Mesenchymal stem cell (in vitro differentiated cells and primary cell): ENCODE results near the gene SULT1E1.
"Not testable (repeated sequence)": the region's sequence is repeated elsewhere in the genome, so short reads cannot be mapped to it uniquely, and the experiment has no call there.

Experiments used
- DNase-seq: peaks from one replicate; pipeline ENCODE4 v3.0.0-alpha.2; 2013
- H2AFZ ChIP-seq: one replicate; pipeline ENCODE4 v1.6.1; 2013; ENCODE audit warnings: low read depth, mild to moderate bottlenecking, control low read depth, inconsistent platforms, low read length, moderate library complexity
- H2AK5ac ChIP-seq: 2 replicates; pipeline ENCODE4 v1.6.1; 2013; ENCODE audit warnings: low read length, moderate library complexity, mild to moderate bottlenecking, inconsistent platforms; ENCODE audit not compliant: severe bottlenecking
- H2BK120ac ChIP-seq: one replicate; pipeline ENCODE4 v1.6.1; 2013; ENCODE audit warnings: low read depth, mild to moderate bottlenecking, inconsistent platforms, low read length, moderate library complexity
- H2BK12ac ChIP-seq, 2 experiments: one replicate each; pipeline ENCODE4 v1.6.1; 2013; ENCODE audit warnings: inconsistent platforms in 2 of 2, low read length in 2 of 2, mild to moderate bottlenecking in 2 of 2, moderate library complexity in 2 of 2, control low read depth in 1 of 2
- H2BK15ac ChIP-seq: one replicate; pipeline ENCODE4 v1.6.1; 2013; ENCODE audit warnings: mild to moderate bottlenecking, low read depth, inconsistent platforms; ENCODE audit not compliant: poor library complexity, severe bottlenecking
- H2BK5ac ChIP-seq: 2 replicates; pipeline ENCODE4 v1.6.1; 2013; ENCODE audit warnings: low read depth, mild to moderate bottlenecking, low read length, control low read depth, inconsistent platforms; ENCODE audit not compliant: poor library complexity, severe bottlenecking
- H3K14ac ChIP-seq, 2 experiments: one replicate each; pipeline ENCODE4 v1.6.1; 2013; ENCODE audit warnings: inconsistent platforms in 2 of 2, low read length in 2 of 2, control low read depth in 1 of 2, mild to moderate bottlenecking in 1 of 2, moderate library complexity in 1 of 2
- H3K18ac ChIP-seq, 2 experiments: one replicate each; pipeline ENCODE4 v1.6.1; 2013; ENCODE audit warnings: inconsistent platforms in 2 of 2, low read length in 2 of 2, control low read depth in 1 of 2, low read depth in 1 of 2, mild to moderate bottlenecking in 1 of 2
- H3K23ac ChIP-seq, 2 experiments: one replicate each; pipeline ENCODE4 v1.6.1; 2013; ENCODE audit warnings: inconsistent platforms in 2 of 2, low read length in 2 of 2, mild to moderate bottlenecking in 2 of 2, moderate library complexity in 2 of 2, control low read depth in 1 of 2
- H3K27ac ChIP-seq: 2 replicates; pipeline ENCODE4 v1.5.1; 2013; ENCODE audit warnings: mild to moderate bottlenecking, moderate library complexity, low read length, control low read depth, inconsistent platforms; ENCODE audit not compliant: poor library complexity, severe bottlenecking
- H3K27me3 ChIP-seq, 2 experiments: 2 replicates each; pipeline versions ENCODE4 v1.6.1 to v1.7.0; 2013; ENCODE audit warnings: low read length in 2 of 2, mild to moderate bottlenecking in 2 of 2, moderate library complexity in 2 of 2, control low read depth in 1 of 2, inconsistent platforms in 1 of 2; ENCODE audit not compliant: control insufficient read depth in 1 of 2, insufficient read depth in 1 of 2
- H3K36me3 ChIP-seq, 2 experiments: 2 replicates each; pipeline versions ENCODE4 v1.6.1 to v1.7.0; 2013; ENCODE audit warnings: low read length in 2 of 2, control low read depth in 1 of 2, inconsistent platforms in 1 of 2, low read depth in 1 of 2, mild to moderate bottlenecking in 1 of 2; ENCODE audit not compliant: insufficient read depth in 2 of 2, control insufficient read depth in 1 of 2
- H3K4ac ChIP-seq, 2 experiments: one replicate each; pipeline ENCODE4 v1.6.1; 2013; ENCODE audit warnings: inconsistent platforms in 2 of 2, low read length in 2 of 2, mild to moderate bottlenecking in 2 of 2, moderate library complexity in 2 of 2, control low read depth in 1 of 2, low read depth in 1 of 2
- H3K4me1 ChIP-seq: 2 replicates; pipeline ENCODE4 v1.6.1; 2013; ENCODE audit warnings: low read depth, low read length, control low read depth; ENCODE audit not compliant: control insufficient read depth, insufficient read depth
- H3K4me2 ChIP-seq: 2 replicates; pipeline ENCODE4 v1.6.1; 2013; ENCODE audit warnings: low read length, mild to moderate bottlenecking, inconsistent platforms; ENCODE audit not compliant: poor library complexity, severe bottlenecking
- H3K4me3 ChIP-seq, 2 experiments: 2 replicates each; pipeline versions ENCODE4 v1.5.1 to v1.7.0; 2013; ENCODE audit warnings: low read length in 2 of 2, mild to moderate bottlenecking in 2 of 2, control low read depth in 1 of 2, low read depth in 1 of 2; ENCODE audit not compliant: insufficient read depth in 1 of 2
- H3K79me1 ChIP-seq: replicated peaks from 2 replicates; pipeline ENCODE4 v1.6.1; 2013; ENCODE audit warnings: mild to moderate bottlenecking, control low read depth, low read length, inconsistent platforms; ENCODE audit not compliant: poor library complexity, severe bottlenecking
- H3K9ac ChIP-seq: 2 replicates; pipeline ENCODE4 v1.7.0; 2013; ENCODE audit warnings: mild to moderate bottlenecking, low read length, moderate library complexity
- H3K9me3 ChIP-seq: 2 replicates; pipeline ENCODE4 v1.7.0; 2013; ENCODE audit warnings: mild to moderate bottlenecking, low read length; ENCODE audit not compliant: control insufficient read depth
- H4K8ac ChIP-seq: one replicate; pipeline ENCODE4 v1.6.1; 2013; ENCODE audit warnings: inconsistent platforms, mild to moderate bottlenecking, low read length, moderate library complexity
- H4K91ac ChIP-seq: one replicate; pipeline ENCODE4 v1.6.1; 2013; ENCODE audit warnings: mild to moderate bottlenecking, low read length, inconsistent platforms
- WGBS: methylation state at CpG from one replicate; pipeline ENCODE4 v1.1.7; 2013; ENCODE audit warnings: mixed read lengths; 5-methylcytosine and 5-hydroxymethylcytosine counted together

SULT1E1 gene

DNA sequence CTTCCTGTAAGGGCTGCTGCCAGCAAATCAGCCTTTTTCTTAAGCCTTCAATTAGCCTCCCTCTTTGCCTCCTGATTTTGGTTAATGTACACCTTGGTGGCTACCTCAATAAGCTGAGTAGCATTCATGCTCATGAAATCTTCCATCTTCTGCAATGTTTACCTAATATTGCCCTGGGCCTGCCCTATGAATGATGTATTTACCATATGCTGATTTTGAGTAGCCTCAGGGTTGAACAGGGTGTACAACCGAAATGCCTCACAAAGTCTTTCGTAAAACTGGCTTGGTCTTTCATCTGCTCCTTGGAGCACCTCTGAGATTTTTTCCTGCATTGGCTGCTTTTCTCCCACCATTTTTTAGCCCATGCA lies 29.8 kb downstream of the SULT1E1 start:
- no peak overlapping the region for H3K18ac ChIP-seq
- H3K36me3 ChIP-seq: no peaks in the 10 kb centered on the region
- no peak overlapping the region for H4K8ac ChIP-seq
- no peak overlapping the region for H3K4me2 ChIP-seq
- no peak overlapping the region for H2BK5ac ChIP-seq
- H3K27me3 ChIP-seq: no peaks in the 10 kb centered on the region
- H2BK12ac ChIP-seq: no peak overlapping the region
- 89% methylated on average over 2 of the region's 2 CpGs for WGBS
- H3K4ac ChIP-seq: no peak overlapping the region
- H2BK15ac ChIP-seq: no peak overlapping the region
- H3K23ac ChIP-seq: no peak overlapping the region
- H2AK5ac ChIP-seq: no peak overlapping the region
- H3K14ac ChIP-seq: no peak overlapping the region
- H4K91ac ChIP-seq: no peak overlapping the region
- no peaks in the 10 kb centered on the region for H3K9me3 ChIP-seq
- no peaks in the 10 kb centered on the region for H3K79me1 ChIP-seq
- DNase-seq: no peak
- no peak overlapping the region for H2AFZ ChIP-seq
- H3K9ac ChIP-seq: no peak overlapping the region
- H3K27ac ChIP-seq: no peak overlapping the region
- H2BK120ac ChIP-seq: no peak overlapping the region
- H3K4me3 ChIP-seq: no peak overlapping the region
- peaks cover 18% of the 10 kb centered on the region for H3K4me1 ChIP-seq

DNA sequence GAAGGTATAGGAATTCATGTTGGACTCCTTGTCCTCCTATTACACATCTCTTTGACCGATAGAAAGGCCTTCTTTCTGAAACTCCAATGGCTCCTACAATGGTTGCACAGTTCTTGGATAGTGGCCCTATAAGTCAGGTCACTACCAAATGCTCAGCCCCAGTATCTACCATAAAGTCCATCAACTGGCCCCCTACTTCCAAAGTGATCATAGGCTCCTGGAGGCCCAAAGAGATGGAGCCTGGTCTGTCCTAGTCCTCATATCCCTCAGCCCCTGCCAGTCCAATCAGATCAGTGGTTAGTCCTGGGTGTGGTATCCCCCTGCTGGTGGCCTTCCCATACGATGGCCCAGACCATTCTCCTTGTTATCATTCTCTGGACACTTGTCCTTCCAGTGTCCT lies 30.3 kb downstream of the SULT1E1 start:
- H2BK12ac ChIP-seq: no peak overlapping the region
- 71% methylated on average over 2 of the region's 2 CpGs for WGBS
- no peak overlapping the region for H3K27ac ChIP-seq
- no peaks in the 10 kb centered on the region for H3K27me3 ChIP-seq
- H3K4me3 ChIP-seq: no peak overlapping the region
- no peaks in the 10 kb centered on the region for H3K79me1 ChIP-seq
- H3K14ac ChIP-seq: no peak overlapping the region
- no peak overlapping the region for H2BK5ac ChIP-seq
- H2AFZ ChIP-seq: no peak overlapping the region
- peaks cover 18% of the 10 kb centered on the region for H3K4me1 ChIP-seq
- no peak overlapping the region for H2BK15ac ChIP-seq
- no peak for DNase-seq
- no peak overlapping the region for H4K8ac ChIP-seq
- H4K91ac ChIP-seq: no peak overlapping the region
- H3K18ac ChIP-seq: no peak overlapping the region
- H3K9ac ChIP-seq: no peak overlapping the region
- no peaks in the 10 kb centered on the region for H3K9me3 ChIP-seq
- H3K36me3 ChIP-seq: no peaks in the 10 kb centered on the region
- H2BK120ac ChIP-seq: no peak overlapping the region
- H3K23ac ChIP-seq: no peak overlapping the region
- H3K4ac ChIP-seq: no peak overlapping the region
- no peak overlapping the region for H3K4me2 ChIP-seq
- H2AK5ac ChIP-seq: no peak overlapping the region

DNA sequence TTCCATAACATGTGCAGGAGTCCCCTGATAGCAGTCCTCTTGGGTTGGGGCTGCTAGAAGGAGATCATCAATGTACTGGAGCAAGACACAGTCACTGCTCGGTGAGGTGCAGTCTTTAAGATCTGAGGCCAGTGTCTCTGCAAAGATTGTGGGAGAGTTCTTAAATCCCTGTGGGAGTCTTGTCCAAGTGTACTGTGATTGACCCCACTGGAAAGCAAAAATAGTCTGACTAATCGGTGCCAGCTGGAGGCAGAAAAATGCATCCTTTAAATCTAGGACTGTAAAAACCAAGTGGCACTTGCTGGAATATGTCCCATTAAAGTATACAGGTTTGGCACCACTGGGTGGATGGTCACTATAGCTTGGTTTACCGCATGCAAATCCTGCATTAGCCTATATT lies 31.1 kb downstream of the SULT1E1 start:
- H3K4me1 ChIP-seq: peaks cover 18% of the 10 kb centered on the region
- no peaks in the 10 kb centered on the region for H3K36me3 ChIP-seq
- H2AK5ac ChIP-seq: no peak overlapping the region
- no peak overlapping the region for H2AFZ ChIP-seq
- no peak overlapping the region for H3K18ac ChIP-seq
- no peak for DNase-seq
- no peak overlapping the region for H3K4me3 ChIP-seq
- H3K4me2 ChIP-seq: no peak overlapping the region
- H3K9me3 ChIP-seq: no peaks in the 10 kb centered on the region
- H2BK12ac ChIP-seq: no peak overlapping the region
- no peak overlapping the region for H4K8ac ChIP-seq
- no peaks in the 10 kb centered on the region for H3K79me1 ChIP-seq
- H2BK120ac ChIP-seq: no peak overlapping the region
- no peak overlapping the region for H3K23ac ChIP-seq
- no peak overlapping the region for H3K27ac ChIP-seq
- no peak overlapping the region for H3K4ac ChIP-seq
- H3K14ac ChIP-seq: no peak overlapping the region
- 75% methylated on average over 3 of the region's 3 CpGs for WGBS
- no peak overlapping the region for H3K9ac ChIP-seq
- no peaks in the 10 kb centered on the region for H3K27me3 ChIP-seq
- no peak overlapping the region for H2BK5ac ChIP-seq
- no peak overlapping the region for H4K91ac ChIP-seq
- H2BK15ac ChIP-seq: no peak overlapping the region

DNA sequence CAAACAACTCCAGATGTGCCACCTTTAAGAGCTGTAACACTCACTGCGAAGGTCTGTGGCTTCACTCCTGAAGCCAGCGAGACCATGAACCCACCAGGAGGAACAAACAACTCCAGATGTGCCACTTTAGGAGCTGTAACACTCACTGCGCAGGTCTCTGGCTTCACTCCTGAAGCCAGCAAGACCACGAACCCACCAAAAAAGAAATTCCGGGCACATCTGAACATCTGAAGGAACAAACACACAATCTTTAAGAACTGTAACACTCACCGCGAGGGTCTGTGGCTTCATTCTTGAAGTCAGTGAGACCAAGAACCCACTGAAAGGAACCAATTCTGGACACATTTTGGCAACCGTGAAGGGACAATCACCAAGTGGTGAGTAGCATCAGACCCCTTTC lies 34.9 kb downstream of the SULT1E1 start:
- not testable (repeated sequence) for H3K14ac ChIP-seq, H3K18ac ChIP-seq, H3K36me3 ChIP-seq, H2AFZ ChIP-seq, H3K4me2 ChIP-seq, H3K9me3 ChIP-seq, H2BK15ac ChIP-seq, H3K23ac ChIP-seq, H3K27ac ChIP-seq, H2AK5ac ChIP-seq, H3K27me3 ChIP-seq, H3K4me3 ChIP-seq, H3K4me1 ChIP-seq, H2BK5ac ChIP-seq, H2BK12ac ChIP-seq, DNase-seq, H3K79me1 ChIP-seq, H3K9ac ChIP-seq, H3K4ac ChIP-seq, H2BK120ac ChIP-seq, H4K91ac ChIP-seq, H4K8ac ChIP-seq
- WGBS: 77% methylated on average over 8 of the region's 8 CpGs
